Ectodermal cell (in vitro differentiated cells): Measurements from ENCODE around the gene EML6.

Experiments
- H3K27ac ChIP-seq: 2 replicates; pipeline ENCODE4 v1.7.0; 2013; ENCODE audit warnings: mild to moderate bottlenecking, low read depth, low read length; ENCODE audit not compliant: insufficient read depth, poor library complexity, severe bottlenecking
- H3K27me3 ChIP-seq: 2 replicates; pipeline ENCODE4 v1.7.0; 2013; ENCODE audit warnings: mild to moderate bottlenecking, low read length; ENCODE audit not compliant: insufficient read depth, control insufficient read depth, poor library complexity, severe bottlenecking
- H3K36me3 ChIP-seq: one replicate; pipeline ENCODE4 v1.7.0; 2013; ENCODE audit warnings: low read length; ENCODE audit not compliant: control insufficient read depth, insufficient read depth
- H3K4me1 ChIP-seq: one replicate; pipeline ENCODE4 v1.7.0; 2013; ENCODE audit warnings: low read length; ENCODE audit not compliant: control insufficient read depth, insufficient read depth
- H3K4me3 ChIP-seq: 2 replicates; pipeline ENCODE4 v1.7.0; 2013; ENCODE audit warnings: low read depth, low read length, control low read depth; ENCODE audit not compliant: insufficient read depth
- H3K9me3 ChIP-seq: 2 replicates; pipeline ENCODE4 v1.7.0; 2013; ENCODE audit warnings: mild to moderate bottlenecking, low read length, moderate library complexity; ENCODE audit not compliant: control insufficient read depth
- WGBS, 2 experiments: methylation state at CpG; one replicate each; pipeline ENCODE4 v1.1.7; 2013; ENCODE audit warnings: missing lambda C conversion rate in 2 of 2; 5-methylcytosine and 5-hydroxymethylcytosine counted together

Gene EML6

GRCh38 chr2:54770676-54771075 lies 47.2 kb downstream of the EML6 start:
- H3K27ac ChIP-seq: no peak overlapping the region

GRCh38 chr2:54771166-54771885 lies 47.9 kb downstream of the EML6 start:
- Histone ChIP-seq H3K4me3 (no peak overlapping the region), H3K36me3 (no peaks in the 10 kb centered on the region), H3K27me3 (no peaks in the 10 kb centered on the region), H3K9me3 (peaks cover 4% of the 10 kb centered on the region), H3K4me1 (no peaks in the 10 kb centered on the region), H3K27ac (no peak overlapping the region)
- WGBS, 2 experiments: 88 to 92% methylated on average over 10 of the region's 10 CpGs

More at GRCh38 chr2:54770676-54771075, 47.2 kb downstream of the EML6 start:
- 95 to 98% methylated on average over 3 of the region's 3 CpGs for WGBS, 2 experiments
- no peaks in the 10 kb centered on the region for H3K27me3 ChIP-seq
- no peaks in the 10 kb centered on the region for H3K4me1 ChIP-seq
- H3K36me3 ChIP-seq: no peaks in the 10 kb centered on the region
- H3K9me3 ChIP-seq: peaks cover 4% of the 10 kb centered on the region
- no peak overlapping the region for H3K4me3 ChIP-seq

GRCh38 chr2:54772110-54772509 lies 48.6 kb downstream of the EML6 start:
- Histone ChIP-seq H3K9me3 (peaks cover 4% of the 10 kb centered on the region), H3K27me3 (no peaks in the 10 kb centered on the region), H3K4me3 (no peak overlapping the region), H3K4me1 (no peaks in the 10 kb centered on the region), H3K36me3 (no peaks in the 10 kb centered on the region), H3K27ac (no peak overlapping the region)
- WGBS, 2 experiments: 92 to 98% methylated on average over 1 to 2 of the region's 3 CpGs

- WGBS, 2 experiments: 95 to 96% methylated on average over 4 of the region's 4 CpGs
- Histone ChIP-seq H3K9me3 (peaks cover 4% of the 10 kb centered on the region), H3K27me3 (no peaks in the 10 kb centered on the region), H3K27ac (no peak overlapping the region), H3K4me3 (no peak overlapping the region), H3K36me3 (no peaks in the 10 kb centered on the region), H3K4me1 (no peaks in the 10 kb centered on the region)
Measured at GRCh38 chr2:54772531-54772930, 49.1 kb downstream of the EML6 start.

GRCh38 chr2:54773233-54773632 lies 49.8 kb downstream of the EML6 start:
- H3K4me3 ChIP-seq: no peak overlapping the region
- no peaks in the 10 kb centered on the region for H3K27me3 ChIP-seq
- H3K4me1 ChIP-seq: no peaks in the 10 kb centered on the region
- H3K9me3 ChIP-seq: peaks cover 4% of the 10 kb centered on the region
- no peaks in the 10 kb centered on the region for H3K36me3 ChIP-seq
- 92% methylated on average over 3 of the region's 3 CpGs for WGBS, 2 experiments
- H3K27ac ChIP-seq: no peak overlapping the region

GRCh38 chr2:54773838-54774237 lies 50.4 kb downstream of the EML6 start:
- Histone ChIP-seq H3K27ac (no peak overlapping the region), H3K4me3 (no peak overlapping the region), H3K9me3 (peaks cover 4% of the 10 kb centered on the region), H3K4me1 (no peaks in the 10 kb centered on the region), H3K36me3 (no peaks in the 10 kb centered on the region), H3K27me3 (no peaks in the 10 kb centered on the region)
- WGBS, 2 experiments: 93 to 94% methylated on average over 2 of the region's 2 CpGs

- no peaks in the 10 kb centered on the region for H3K27me3 ChIP-seq
- no peak overlapping the region for H3K4me3 ChIP-seq
- no peaks in the 10 kb centered on the region for H3K4me1 ChIP-seq
- H3K27ac ChIP-seq: no peak overlapping the region
- H3K36me3 ChIP-seq: no peaks in the 10 kb centered on the region
- H3K9me3 ChIP-seq: peaks cover 4% of the 10 kb centered on the region
Measured at GRCh38 chr2:54775710-54776109, 52.2 kb downstream of the EML6 start.

- WGBS, 2 experiments: no CpG with 5 or more reads among the region's 2 CpGs
- H3K27me3 ChIP-seq: no peaks in the 10 kb centered on the region
- H3K4me1 ChIP-seq: no peaks in the 10 kb centered on the region
- H3K9me3 ChIP-seq: peaks cover 4% of the 10 kb centered on the region
- no peak overlapping the region for H3K4me3 ChIP-seq
- H3K36me3 ChIP-seq: no peaks in the 10 kb centered on the region
- H3K27ac ChIP-seq: no peak overlapping the region
Measured at GRCh38 chr2:54776494-54776893, 53.0 kb downstream of the EML6 start.

GRCh38 chr2:54783349-54783748 lies 59.9 kb downstream of the EML6 start:
- Histone ChIP-seq H3K27ac (no peak overlapping the region), H3K27me3 (no peaks in the 10 kb centered on the region), H3K4me3 (no peak overlapping the region), H3K4me1 (no peaks in the 10 kb centered on the region), H3K36me3 (no peaks in the 10 kb centered on the region), H3K9me3 (no peaks in the 10 kb centered on the region)
- 96 to 99% methylated on average over 3 of the region's 3 CpGs for WGBS, 2 experiments

GRCh38 chr2:54787270-54787669 lies 63.8 kb downstream of the EML6 start:
- Histone ChIP-seq H3K27me3 (no peaks in the 10 kb centered on the region), H3K27ac (no peak overlapping the region), H3K36me3 (no peaks in the 10 kb centered on the region), H3K4me3 (no peak overlapping the region), H3K9me3 (no peaks in the 10 kb centered on the region), H3K4me1 (no peaks in the 10 kb centered on the region)
- 96 to 98% methylated on average over 4 of the region's 4 CpGs for WGBS, 2 experiments
